RKO (cell line): Measurements from ENCODE around the gene UBA5.
"Not testable (repeated sequence)": the region's sequence is repeated elsewhere in the genome, so short reads cannot be mapped to it uniquely, and the experiment has no call there.

Experiments
- DNase-seq: peaks from one replicate; pipeline ENCODE4 v3.0.0-alpha.2; 2016; ENCODE audit warnings: low spot score

Gene UBA5

DNA sequence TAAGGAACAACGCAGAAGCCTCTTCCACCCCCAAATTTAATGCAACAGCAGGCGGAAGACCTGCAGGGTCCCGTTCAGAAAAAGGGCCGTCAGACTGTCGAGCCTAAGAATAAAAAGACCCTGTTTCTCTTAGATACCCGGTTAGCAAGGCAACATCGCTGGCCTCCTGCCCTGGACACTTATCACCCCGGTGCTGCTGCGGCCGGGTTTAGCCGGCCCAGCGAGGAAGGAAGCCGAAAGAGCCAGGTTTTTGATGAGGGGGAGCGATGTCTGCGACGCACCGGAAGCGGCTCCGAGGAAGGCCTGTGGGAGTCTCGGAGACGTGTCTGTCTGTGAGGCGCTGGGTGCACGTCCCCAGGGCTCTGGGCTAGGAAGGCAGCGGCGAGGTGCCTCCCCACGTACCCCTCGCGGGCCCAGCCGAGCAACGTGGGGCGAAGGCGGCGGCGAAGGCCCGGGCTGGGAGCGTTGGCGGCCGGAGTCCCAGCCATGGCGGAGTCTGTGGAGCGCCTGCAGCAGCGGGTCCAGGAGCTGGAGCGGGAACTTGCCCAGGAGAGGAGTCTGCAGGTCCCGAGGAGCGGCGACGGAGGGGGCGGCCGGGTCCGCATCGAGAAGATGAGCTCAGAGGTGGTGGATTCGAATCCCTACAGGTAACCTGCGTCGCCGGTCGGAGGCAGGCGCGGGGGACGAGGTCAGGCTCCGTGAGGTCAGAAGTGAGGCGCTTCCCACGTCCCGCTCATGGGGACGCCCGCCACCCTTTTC, at the start of gene UBA5:
Gene UBA5 (plus strand): TSS at position 278 of the 759 bp plus-strand sequence. CDS start 209 bp downstream, at position 487.
- DNase-seq, result peak; percentile 70

DNA sequence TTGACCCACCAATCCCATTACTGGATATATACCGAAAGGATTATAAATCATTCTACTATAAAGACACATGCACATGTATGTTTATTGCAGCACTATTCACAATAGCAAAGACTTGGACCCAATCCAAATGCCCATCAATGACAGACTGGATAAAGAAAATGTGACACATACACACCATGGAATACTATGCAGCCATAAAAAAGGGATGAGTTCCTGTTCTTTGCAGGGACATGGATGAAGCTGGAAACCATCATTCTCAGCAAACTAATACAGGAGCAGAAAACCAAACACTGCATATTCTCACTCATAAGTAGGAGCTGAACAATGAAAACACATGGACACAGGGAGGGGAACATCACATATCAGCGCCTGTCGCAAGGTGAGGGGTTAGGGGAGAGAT, 44.8 kb upstream of the UBA5 start:
- DNase-seq, result not testable (repeated sequence)

DNA sequence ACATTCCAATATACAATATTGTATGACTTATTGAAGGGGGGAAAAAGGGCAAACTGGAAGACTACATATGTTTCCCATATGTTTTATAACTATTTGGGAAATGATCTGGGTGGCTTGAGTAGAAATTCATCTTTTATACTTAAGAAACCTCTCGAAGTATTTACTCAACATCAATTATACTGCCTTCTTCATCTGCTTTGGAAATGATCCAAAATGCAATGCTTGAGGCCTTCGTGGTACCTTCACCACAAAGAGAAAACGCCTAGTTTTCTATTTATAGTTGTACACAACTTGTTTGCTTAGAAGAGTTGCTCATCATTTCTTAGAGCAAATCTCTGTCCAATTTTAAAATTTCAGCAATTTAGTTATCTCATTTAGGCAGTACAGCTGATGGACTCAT, 44.2 kb upstream of the UBA5 start:
- DNase-seq, result no peak

DNA sequence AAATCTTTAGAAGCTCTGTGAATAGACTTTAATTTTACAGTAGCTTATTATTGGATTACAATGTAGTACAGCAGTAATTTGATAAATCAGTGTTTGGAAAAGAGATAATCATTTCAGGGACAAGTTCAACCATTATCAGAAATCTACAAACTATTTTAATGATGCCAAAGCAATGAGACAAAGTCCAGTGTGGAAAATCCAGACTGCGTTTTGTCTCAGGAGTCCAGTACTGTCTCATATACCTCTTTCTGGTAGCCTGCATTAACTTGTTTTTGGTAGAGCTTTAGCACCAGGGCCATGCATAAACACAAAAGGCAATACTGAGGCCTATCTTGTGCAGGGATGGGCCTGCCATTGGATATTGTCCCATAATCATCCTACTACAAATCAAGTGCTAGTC, 43.3 kb upstream of the UBA5 start:
- no peak for DNase-seq

DNA sequence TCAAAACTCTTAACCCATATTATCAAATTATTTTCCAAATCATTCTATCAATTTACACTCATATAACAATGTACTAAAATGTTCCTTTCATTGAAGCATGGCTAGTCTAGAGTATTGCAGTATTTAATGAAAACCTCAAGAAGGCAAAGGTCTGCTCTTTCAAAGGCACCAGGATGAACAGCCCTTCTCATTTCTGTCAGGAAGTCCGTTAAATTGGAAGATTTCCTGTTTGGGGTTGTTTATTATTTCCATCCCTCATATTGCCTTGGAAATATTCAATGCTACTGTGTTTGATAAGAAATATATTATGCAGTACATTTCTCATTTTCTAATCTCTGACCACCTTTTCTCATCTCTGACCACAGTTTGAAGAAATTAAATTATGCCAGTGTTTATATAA, 38.0 kb upstream of the UBA5 start:
- no peak for DNase-seq

DNA sequence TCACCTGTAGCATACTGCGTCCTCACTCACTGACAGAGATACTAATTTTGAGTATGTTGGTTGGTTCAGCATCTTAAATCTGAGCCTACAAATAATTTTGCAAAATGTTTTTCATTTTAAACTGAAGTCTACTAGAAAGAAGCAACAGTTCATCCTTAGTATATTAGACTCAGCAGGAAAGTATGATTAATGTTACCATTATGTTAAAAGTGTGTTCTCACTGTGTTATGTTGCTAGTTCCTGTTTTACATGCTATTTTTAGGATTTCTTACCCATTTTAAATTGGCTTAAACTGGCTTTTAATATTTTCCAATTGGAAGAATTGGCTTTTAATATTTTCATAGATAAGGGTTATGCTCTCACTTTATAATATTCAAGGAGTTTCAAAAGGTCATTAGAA, 37.4 kb upstream of the UBA5 start:
- DNase-seq, result no peak

DNA sequence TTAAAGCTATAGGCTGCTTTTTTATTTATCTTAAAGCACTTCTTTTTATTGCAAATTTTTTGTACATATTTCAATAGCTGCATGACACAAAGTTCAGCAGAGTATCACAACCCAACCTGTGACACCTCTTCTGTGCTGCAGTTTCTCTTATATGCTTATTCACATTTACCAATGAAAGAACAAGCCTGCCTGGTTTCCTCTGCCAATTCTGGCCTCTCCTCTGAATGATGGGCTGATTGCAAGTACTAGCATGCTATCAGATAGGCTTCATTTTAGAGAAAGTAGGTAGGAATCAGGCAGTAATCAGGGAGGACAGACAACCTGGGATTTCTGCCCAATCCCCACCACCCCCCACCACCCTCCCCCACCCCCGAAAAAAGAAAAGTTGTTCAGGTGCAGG, 36.5 kb upstream of the UBA5 start:
- DNase-seq, result no peak

DNA sequence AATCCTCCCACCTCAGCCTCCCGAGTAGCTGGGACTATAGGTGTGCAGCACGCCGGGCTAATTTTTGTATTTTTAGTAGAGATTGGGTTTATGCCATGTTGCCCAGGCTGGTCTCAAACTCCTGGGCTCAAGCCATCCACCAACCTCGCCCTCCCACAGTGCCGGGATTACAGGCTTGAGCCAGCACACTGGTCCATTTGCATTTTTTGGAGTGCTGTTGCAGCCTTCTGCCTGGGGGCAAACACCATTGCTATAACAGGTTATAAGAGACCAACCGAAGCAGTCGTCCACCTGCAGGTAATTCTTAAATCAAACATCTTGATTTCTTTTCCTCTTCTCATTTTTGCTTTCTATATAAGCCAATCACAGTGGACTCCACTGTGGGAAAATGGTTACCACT, 35.3 kb upstream of the UBA5 start:
- DNase-seq, result no peak

DNA sequence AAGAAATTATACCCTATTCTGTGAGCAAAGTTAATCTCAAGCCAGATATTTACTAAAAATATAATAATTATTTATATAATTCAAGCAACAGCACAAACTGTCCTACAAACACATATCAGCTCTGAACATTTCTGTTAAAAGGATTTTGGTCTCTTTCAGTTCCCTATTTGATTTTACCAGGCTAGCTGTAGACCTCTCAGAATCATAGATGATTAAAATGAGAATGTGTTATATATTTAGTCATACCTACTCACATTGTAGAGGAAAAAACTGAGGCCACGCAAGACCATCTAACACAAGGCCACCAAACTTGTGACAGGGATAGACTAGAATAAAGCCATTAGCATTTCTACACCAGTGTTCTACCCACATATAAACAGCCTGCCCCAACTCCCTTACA, 34.5 kb upstream of the UBA5 start:
- DNase-seq, result no peak

DNA sequence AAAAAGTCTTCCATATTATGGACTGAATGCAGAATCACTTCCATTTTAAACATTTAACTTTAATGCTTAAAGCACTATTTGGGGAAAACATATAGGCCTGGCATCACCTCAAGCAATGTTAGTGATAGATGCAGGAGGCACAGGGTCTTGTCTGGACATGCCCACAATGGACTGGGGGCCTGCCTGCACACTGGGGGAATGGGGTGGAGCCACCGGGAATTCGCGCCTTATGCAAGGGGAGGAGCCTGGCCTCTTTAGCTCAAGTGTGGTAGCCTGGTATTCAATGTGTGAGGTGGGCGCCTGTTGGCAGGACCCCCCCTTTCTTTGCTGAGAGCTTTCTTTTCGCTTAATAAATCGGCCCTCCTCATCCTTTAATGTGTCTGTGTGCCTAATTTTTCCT, 33.2 kb upstream of the UBA5 start:
- no peak for DNase-seq

DNA sequence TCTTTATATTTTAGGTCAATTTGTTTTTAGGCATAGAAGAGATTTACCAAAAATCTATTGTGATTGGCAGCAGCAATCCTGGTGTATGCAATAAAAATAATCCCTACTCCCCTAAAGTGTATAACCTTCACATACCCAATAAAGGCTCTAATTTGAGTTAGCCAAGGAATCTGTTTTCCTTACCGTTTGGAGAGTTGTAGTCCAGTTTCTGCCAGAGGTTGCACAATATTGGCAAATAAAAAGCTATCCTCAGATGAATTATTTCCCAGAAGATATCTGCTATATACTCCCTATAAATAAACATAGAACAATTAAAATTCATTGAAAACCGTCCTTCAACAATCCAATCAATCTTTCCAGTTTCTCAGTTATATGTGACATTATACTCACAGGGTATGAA, 32.0 kb upstream of the UBA5 start:
- DNase-seq, result no peak

DNA sequence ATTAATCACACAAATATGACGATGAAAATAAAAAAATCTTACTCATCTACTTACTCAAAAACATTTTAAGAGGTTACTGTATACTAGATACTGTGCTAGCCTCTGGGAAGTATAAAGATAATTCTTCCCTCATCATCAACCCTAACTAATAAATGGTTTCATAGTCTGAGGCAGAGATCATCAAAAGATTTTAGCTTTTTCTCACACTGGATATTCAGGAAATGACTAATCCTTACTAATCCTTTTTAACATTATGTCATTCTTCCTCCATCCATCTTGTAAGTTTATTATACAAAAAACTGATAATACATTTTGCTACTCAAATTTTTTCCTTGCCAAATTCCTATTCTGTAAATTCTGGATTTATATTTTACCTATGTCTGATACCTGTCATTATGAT, 30.2 kb upstream of the UBA5 start:
- peak; percentile 91 for DNase-seq

DNA sequence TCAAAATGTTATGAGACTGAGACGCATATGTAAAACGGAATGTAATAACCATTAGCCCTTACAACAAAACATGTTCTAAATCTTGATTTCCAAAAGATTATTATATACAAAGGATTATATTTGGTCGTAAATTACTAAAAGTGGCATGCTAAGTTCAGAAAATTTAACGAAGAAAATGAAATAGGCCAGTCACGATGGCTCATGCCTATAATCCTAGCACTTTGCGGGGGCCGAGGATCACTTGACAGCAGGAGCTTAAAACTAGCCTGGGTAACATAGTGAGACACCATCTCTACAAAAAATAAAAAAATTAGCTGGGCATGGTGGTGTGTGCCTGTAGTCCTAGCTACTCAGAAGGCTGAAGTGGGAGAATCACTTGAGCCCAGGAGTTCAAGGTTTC, 29.5 kb upstream of the UBA5 start:
- DNase-seq, result no peak

DNA sequence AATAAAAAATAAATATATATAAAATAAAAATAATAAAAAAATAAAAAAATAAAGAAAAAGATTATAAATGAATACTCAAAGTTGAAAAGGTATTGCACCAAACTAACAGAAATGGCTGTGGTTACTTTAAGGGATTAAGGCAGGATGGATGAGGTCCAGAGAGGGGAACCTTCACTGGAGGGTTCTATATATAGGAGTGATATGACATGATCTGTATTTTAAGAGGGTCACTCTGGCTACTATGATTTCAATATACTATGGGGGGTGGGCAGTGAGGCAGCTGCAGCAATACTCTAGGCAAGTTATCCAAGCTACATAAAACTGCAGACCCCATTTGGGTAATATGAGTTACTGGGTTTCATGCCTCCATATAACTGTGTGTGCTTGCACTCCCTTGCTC, 25.1 kb upstream of the UBA5 start:
- no peak for DNase-seq

DNA sequence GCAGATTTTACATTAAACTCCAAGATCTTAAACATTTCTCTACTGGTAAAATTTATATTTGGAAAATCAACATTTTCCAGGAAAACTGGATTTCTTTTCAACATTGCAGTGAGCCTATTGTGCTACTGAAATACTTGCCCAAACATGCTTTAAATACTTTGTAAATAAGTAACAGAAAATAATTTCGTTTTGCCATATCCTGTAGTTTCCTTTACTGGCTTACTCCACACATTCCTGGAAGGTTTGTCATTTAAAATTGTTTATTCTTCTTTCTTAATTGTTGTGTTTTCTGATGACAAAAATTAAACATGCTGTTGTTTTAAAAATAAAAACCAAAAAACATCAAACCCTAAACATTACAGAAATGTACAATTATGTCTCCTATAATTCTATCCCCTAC, 22.5 kb upstream of the UBA5 start:
- no peak for DNase-seq

DNA sequence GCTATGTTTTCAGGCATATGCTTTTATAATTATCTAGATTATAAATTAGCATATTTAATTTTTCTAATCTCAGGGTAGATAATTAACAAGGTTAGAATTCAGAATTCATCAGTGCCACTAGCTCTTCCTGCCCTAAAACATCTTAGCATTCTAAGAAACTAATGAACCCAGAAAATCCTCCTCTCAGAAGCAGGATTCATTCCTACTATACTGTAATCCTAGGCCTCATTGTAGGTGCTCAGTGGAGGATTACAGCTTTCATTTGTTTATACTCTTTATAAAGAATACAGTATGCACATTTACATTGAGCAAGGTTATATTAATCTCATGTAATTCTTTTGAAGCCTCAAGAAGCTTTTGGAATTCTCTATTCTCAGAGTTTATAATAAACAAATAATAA, 21.4 kb upstream of the UBA5 start:
- DNase-seq, result no peak

DNA sequence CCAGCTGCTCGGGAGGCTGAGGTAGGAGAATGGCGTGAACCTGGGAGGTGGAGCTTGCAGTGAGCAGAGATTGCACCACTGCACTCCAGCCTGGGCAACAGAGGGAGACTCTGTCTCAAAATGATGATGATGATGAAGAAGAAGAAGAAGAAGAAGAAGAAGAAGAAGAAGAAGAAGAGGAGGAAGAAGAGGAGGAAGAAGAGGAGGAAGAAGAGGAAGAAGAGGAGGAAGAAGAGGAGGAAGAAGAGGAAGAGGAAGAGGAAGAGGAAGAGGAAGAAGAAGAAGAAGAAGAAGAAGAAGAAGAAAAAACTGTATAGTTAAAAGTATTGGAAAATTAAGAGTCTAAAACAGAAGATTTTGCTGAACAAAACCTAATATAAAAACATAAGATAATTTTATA, 18.7 kb upstream of the UBA5 start:
- DNase-seq, result not testable (repeated sequence)

DNA sequence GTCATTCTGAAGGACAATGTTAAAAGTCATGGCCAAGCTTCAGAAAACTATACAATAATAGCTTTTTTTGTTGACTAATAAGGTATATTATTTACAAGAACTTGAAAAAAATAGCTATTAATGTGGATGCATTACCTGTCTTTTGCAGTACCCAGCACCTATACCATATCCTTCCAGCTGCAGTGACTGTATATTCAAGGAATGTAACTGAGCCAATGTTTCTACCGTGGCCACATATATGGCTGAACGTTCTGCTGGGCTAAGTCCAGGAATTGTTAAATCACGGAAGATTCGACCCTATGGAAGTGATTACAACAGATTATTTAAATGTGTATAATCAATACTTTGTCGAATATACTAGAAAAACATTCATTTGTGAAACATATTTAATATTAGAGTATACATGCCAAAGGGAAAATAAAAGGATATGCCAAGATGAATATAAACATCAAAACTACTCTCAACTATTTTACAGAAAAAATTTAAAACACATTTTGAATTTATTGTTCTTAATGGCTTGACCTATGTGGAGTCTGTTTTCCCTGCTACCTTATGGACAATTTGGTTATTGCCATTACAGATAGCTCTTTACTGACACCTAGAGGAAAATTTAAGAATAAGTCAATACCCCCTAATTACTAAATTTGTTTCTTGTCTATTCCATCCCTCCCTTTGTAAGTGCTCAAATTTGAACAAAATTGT, 18.1 kb upstream of the UBA5 start:
- DNase-seq, result peak; percentile 73

DNA sequence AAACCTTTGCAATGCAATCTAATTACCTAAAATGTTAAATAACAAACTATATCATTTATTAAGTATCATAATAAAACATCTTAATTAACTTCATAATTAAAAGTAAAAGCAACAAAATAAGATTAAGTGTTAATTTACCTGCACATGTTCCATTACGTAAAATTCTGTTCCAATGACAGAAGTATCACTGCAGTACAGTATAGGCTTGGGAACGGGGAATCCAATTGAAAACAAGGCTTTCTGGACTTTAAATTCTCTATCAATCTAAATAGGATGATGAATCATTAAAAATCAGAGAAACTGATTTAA, 17.6 kb upstream of the UBA5 start:
- DNase-seq, result no peak

DNA sequence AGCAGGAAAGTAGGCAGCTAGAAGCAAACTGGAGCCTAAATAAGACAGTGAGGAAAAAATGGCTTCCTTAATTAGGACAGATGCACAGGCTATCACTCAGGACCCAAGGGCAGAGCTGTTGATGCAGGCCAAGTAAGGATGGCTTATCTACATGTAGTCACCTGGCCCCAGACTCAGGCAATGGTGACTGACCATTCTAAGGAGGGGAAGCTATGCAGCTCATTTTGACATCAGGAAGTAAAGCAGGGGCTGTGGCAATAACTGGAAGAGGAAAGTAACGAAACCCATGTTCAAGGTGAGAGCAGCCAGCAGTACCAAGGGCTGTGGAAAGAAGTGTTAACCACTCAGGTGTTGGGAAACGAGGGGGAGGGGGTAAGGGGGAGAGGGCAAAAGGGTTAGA, 16.8 kb upstream of the UBA5 start:
- DNase-seq, result no peak

DNA sequence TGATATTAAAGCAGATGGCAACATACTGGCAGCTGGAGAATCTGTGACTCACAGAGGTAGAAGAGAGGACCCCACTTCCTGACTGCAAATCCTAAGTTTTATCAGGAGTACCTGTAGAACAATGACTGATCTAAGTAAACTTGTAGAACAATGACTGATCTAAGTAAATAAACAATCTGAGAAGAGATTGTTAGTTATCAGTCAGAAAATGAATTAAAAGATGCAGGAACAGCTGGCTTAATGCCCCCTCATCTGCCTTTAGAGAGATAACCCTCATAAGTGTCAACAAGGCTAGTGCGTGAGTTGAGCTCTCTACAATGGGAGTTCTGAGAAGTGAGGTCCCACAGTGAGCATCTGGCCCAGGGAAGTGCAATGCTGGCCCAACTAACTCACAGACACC, 15.1 kb upstream of the UBA5 start:
- DNase-seq, result no peak

DNA sequence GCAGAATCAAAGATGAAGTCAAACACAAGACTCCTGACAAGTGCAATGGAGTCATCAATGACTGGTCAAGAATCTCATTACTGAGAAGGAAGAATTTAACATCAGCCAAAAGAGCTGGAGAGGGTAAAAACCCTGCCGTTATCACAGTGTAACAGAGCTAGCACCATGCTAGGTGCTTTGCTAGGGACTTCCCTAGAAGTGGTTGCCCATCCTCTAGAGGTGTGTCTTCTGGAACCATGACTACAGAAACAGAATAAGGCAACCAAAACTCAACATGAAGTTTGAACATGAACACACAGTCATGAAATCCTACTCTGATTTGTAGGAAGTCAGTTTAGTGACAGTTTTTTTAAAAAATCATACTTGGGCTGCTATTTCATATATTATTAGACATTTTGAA, 10.0 kb upstream of the UBA5 start:
- DNase-seq, result no peak

DNA sequence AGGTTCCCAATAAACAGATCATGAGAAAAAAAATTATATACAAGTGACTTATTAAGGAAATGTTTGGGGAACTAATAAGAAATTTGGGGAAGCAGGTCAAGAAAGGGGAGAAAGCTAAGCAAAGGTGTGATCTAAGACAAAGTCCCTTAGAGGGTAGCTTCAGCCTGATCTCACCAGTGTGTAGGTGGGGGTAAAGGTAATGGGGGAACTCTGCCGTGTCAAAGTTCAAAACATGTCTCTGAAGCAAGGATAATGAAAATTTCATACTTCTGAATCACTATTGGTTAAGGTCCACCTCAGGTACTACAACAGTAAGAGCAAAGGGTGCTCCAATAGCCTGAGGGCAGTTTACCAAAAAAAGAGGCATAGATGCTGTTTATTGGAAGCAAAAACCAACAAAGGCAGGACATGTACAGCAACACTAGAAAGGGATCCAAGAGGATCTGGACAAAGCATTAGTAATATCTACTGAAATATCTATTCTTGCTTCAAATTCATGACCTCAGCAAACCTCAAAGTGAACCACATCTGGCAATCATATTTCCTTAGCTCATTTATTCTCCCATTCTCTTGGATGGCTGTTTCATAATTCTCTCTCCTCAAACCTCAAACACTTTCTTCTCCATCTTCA, 7.4 kb upstream of the UBA5 start:
- no peak for DNase-seq

DNA sequence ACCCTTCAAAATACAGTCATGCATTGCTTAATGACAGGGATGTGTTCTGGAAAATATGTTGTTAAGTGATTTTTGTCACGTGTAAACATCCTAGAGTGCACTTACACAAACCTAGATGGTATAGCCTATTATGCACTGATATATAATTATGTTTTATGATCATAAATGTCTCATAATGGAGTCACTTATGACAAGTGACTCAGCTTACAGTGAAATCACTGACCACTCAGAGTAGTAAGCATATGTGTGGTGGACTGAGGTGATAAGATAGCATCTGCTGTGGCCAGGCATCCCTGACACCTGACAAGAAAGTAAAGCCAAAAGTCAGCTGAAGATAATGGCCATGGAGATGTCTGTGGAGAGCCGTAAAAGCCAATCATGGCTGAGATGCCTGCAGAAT, 5.9 kb upstream of the UBA5 start:
- DNase-seq, result peak; percentile 65
